Kidney epithelial cell (primary cell): Measurements from ENCODE around the gene LRP5. TPM values are rescaled to one million over a fixed set of nuclear protein-coding genes. Genes with fewer than 3 reads are reported as not detected.
A peak's percentile ranks its signal among the peaks of the same experiment; 100 is the strongest.

ENCODE experiments used
- DNase-seq: peaks from one replicate; pipeline ENCODE4 v3.0.0-alpha.2; 2010; ENCODE audit warnings: low read depth
- H3K27me3 ChIP-seq: 2 replicates; pipeline ENCODE4 v1.6.0; 2011; ENCODE audit warnings: low read length; ENCODE audit not compliant: control insufficient read depth, insufficient read depth
- H3K36me3 ChIP-seq: 2 replicates; pipeline ENCODE4 v1.5.1; 2011; ENCODE audit warnings: low read length; ENCODE audit not compliant: control insufficient read depth, insufficient read depth
- H3K4me3 ChIP-seq: 2 replicates; pipeline ENCODE4 v1.5.1; 2011; ENCODE audit warnings: low read depth, mild to moderate bottlenecking, control low read depth, low read length
- CTCF ChIP-seq: IDR thresholded peaks from 2 replicates; pipeline ENCODE4 v1.5.1; 2011; ENCODE audit warnings: mild to moderate bottlenecking, moderate library complexity, low read length, control low read depth, inconsistent platforms; ENCODE audit not compliant: insufficient read depth, poor library complexity, severe bottlenecking
- total RNA-seq: library from RNA; depleted of rRNA; stranded (reverse); fragments of >200 nt; gene quantifications from 2 replicates; pipeline ENCODE4 v1.2.3, GENCODE V29; 2015

LRP5 gene
- total RNA-seq, 1 donor from 2014 or later, result 31.6 TPM

GRCh38 chr11:68409748-68410344 is 97.5 kb downstream of the LRP5 start:
- no peaks in the 10 kb centered on the region for H3K27me3 ChIP-seq
- no peak for DNase-seq
- no peak overlapping the region for H3K4me3 ChIP-seq
- peaks cover 2% of the 10 kb centered on the region for H3K36me3 ChIP-seq
- no peak for TF ChIP-seq CTCF

GRCh38 chr11:68411501-68411991 is 99.2 kb downstream of the LRP5 start:
- H3K27me3 ChIP-seq, result no peaks in the 10 kb centered on the region
- peaks cover 3% of the 10 kb centered on the region for H3K36me3 ChIP-seq
- no peak for TF ChIP-seq CTCF
- no peak overlapping the region for H3K4me3 ChIP-seq
- no peak for DNase-seq

- no peak overlapping the region for H3K4me3 ChIP-seq
These were observed 100.4 kb downstream of the LRP5 start for GRCh38 chr11:68412593-68413475.

GRCh38 chr11:68413591-68413999 is 101.2 kb downstream of the LRP5 start:
- peaks cover 3% of the 10 kb centered on the region for H3K36me3 ChIP-seq
- no peak for DNase-seq
- H3K27me3 ChIP-seq, result no peaks in the 10 kb centered on the region
- H3K4me3 ChIP-seq, result no peak overlapping the region
- TF ChIP-seq CTCF, result no peak

More at GRCh38 chr11:68412593-68413475, 100.4 kb downstream of the LRP5 start:
- peak; percentile 28 for DNase-seq
- TF ChIP-seq CTCF, result no peak
- peaks cover 3% of the 10 kb centered on the region for H3K36me3 ChIP-seq
- no peaks in the 10 kb centered on the region for H3K27me3 ChIP-seq

GRCh38 chr11:68414496-68415221 is 102.3 kb downstream of the LRP5 start:
- Histone ChIP-seq H3K27me3 (no peaks in the 10 kb centered on the region), H3K36me3 (peaks cover 3% of the 10 kb centered on the region), H3K4me3 (no peak overlapping the region)
- TF ChIP-seq CTCF, result no peak
- DNase-seq, result no peak
